ENCODE measurements around the gene SPATA33. TPM values are rescaled to one million over a fixed set of nuclear protein-coding genes. Genes with fewer than 3 reads are reported as not detected.

The SPATA33 gene
- total and polyA plus RNA-seq, 2 experiments from 2014 or later: 2.7 to 7.5 TPM

DNA sequence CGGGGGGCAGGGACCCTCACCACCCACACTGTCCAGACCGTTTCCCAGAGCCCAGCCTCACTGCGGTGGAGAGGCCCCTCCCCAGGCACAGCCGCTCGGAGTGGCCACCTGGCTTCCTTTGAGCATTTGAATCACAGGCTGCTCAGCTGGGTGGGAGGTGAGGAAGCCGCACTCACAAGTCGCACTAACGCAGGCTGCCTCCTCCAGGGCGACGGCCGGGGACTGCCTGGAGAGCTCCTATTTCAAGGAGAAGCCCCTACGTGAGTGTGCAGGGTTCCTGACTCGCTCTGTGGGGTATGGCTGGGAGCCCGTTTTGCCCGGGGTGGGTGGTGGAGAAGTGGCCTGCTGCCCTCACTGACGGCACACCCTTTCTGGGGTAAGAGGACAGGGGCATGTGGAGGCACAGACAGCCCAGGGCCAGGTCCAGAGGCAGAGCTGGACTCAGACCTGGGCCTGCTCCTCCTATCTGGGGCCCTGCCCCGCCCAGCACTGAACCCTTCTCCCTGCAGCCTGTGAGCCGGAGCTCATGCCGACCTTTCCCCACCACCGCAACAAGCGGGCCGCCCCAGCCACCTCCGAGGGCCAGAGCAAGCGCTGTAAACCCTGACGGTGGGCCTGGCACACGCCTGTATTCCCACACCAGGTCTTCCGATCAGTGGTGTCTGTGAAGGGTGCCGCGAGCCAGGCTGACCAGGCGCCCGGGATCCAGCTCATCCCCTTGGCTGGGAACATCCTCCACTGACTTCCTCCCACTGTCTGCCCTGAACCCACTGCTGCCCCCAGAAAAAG is 37.6 kb downstream of the SPATA33 start:
- no peaks in the 10 kb centered on the region for H3K9me3 ChIP-seq (ENCODE audit: low read depth)
- no peak overlapping the region for H3K4me2 ChIP-seq (ENCODE audit: unreplicated experiment)
- H3K36me3 ChIP-seq (ENCODE audit: low read depth): peaks cover 3% of the 10 kb centered on the region; the same call in 1 of the 2 replicates
- no peak for TF ChIP-seq EZH2 (IDR thresholded peaks at IDR 0.05; ENCODE audit: insufficient read depth, poor library complexity, severe bottlenecking)
- TF ChIP-seq EZH2phosphoT487 (IDR thresholded peaks at IDR 0.05; ENCODE audit: insufficient read depth, low read depth): no peak
- 86 to 92% methylated on average over 28 to 31 of the region's 31 CpGs for WGBS, 2 experiments (ENCODE audit: low coverage in 1 of 2, low lambda C conversion rate in 2 of 2, missing lambda C conversion rate in 2 of 2)
- H4K20me1 ChIP-seq (ENCODE audit: insufficient read depth): no peaks in the 10 kb centered on the region
- 0 out of 2 replicates have a peak, but pooled peaks cover 4% of the 10 kb centered on the region for H3F3A ChIP-seq (ENCODE audit: insufficient read depth)
- no peak overlapping the region for H3K27ac ChIP-seq
- no peak overlapping the region for H2AFZ ChIP-seq
- in situ Hi-C loops (cut with MboI): no loop called here
- H3K4me3 ChIP-seq: no peak overlapping the region
- H3K9ac ChIP-seq: no peak overlapping the region
- H3K9me2 ChIP-seq (ENCODE audit: insufficient read depth): no peaks in the 10 kb centered on the region
- no peaks in the 10 kb centered on the region for H3K27me3 ChIP-seq (replicated peaks; ENCODE audit: insufficient read depth)
- H3K79me2 ChIP-seq (ENCODE audit: insufficient read depth): no peaks in the 10 kb centered on the region
- peaks cover under 1% of the 10 kb centered on the region; the same call in 1 of the 2 replicates for H3K4me1 ChIP-seq (ENCODE audit: insufficient read depth)
- no peak for DNase-seq

GRCh38 chr16:89695875-89696669 is 38.4 kb downstream of the SPATA33 start:
- Histone ChIP-seq H3K9me2 (ENCODE audit: insufficient read depth) (no peaks in the 10 kb centered on the region), H3K27ac (no peak overlapping the region), H3K4me1 (ENCODE audit: insufficient read depth) (peaks cover 6% of the 10 kb centered on the region), H3K79me2 (ENCODE audit: insufficient read depth) (no peaks in the 10 kb centered on the region), H4K20me1 (ENCODE audit: insufficient read depth) (no peaks in the 10 kb centered on the region), H3K36me3 (ENCODE audit: low read depth) (peaks cover 3% of the 10 kb centered on the region; the same call in 1 of the 2 replicates), H3F3A (ENCODE audit: insufficient read depth) (0 out of 2 replicates have a peak, but pooled peaks cover 4% of the 10 kb centered on the region), H2AFZ (no peak overlapping the region), H3K4me3 (no peak overlapping the region), H3K4me2 (ENCODE audit: unreplicated experiment) (no peak overlapping the region), H3K27me3 (replicated peaks; ENCODE audit: insufficient read depth) (no peaks in the 10 kb centered on the region), H3K9ac (no peak overlapping the region), H3K9me3 (ENCODE audit: low read depth) (no peaks in the 10 kb centered on the region)
- TF ChIP-seq EZH2 (IDR thresholded peaks at IDR 0.05; ENCODE audit: insufficient read depth, poor library complexity, severe bottlenecking): no peak
- no peak for TF ChIP-seq EZH2phosphoT487 (IDR thresholded peaks at IDR 0.05; ENCODE audit: insufficient read depth, low read depth)
- DNase-seq: no peak
- in situ Hi-C loops (cut with MboI): no loop called here
- WGBS, 2 experiments (ENCODE audit: low coverage in 1 of 2, low lambda C conversion rate in 2 of 2, missing lambda C conversion rate in 2 of 2): 86% methylated on average over 21 to 25 of the region's 25 CpGs

DNA sequence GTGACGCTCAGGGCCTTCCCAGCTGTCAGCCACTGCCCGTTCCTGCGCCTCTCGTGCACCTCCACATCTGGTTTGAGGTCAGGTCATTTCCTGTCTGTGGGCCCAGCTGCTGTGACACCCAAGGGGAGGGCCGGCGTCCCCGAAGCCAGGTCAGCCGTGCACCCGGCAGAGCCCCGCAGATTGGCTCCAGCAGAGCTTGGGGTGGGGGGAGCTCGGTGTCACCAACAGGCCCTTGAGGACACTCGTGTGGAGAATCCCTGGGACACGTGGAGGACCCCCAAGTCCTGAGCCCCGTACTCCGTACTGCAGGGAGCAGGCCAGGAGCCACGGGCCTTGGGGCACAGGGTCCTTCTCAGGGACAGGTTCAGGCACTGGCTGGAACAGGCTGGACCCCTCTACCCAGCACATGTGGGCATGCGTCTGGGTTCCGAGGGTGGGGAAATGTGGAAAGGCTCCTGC is 39.1 kb downstream of the SPATA33 start:
- H3K4me2 ChIP-seq (ENCODE audit: unreplicated experiment): no peak overlapping the region
- H3K4me3 ChIP-seq: no peak overlapping the region
- 0 out of 2 replicates have a peak, but pooled peaks cover 4% of the 10 kb centered on the region for H3F3A ChIP-seq (ENCODE audit: insufficient read depth)
- H3K9me2 ChIP-seq (ENCODE audit: insufficient read depth): no peaks in the 10 kb centered on the region
- H3K27me3 ChIP-seq (replicated peaks; ENCODE audit: insufficient read depth): no peaks in the 10 kb centered on the region
- H3K4me1 ChIP-seq (ENCODE audit: insufficient read depth): peaks cover 6% of the 10 kb centered on the region
- no peak for TF ChIP-seq EZH2phosphoT487 (IDR thresholded peaks at IDR 0.05; ENCODE audit: insufficient read depth, low read depth)
- no peak for TF ChIP-seq EZH2 (IDR thresholded peaks at IDR 0.05; ENCODE audit: insufficient read depth, poor library complexity, severe bottlenecking)
- no peaks in the 10 kb centered on the region for H3K79me2 ChIP-seq (ENCODE audit: insufficient read depth)
- H3K9me3 ChIP-seq (ENCODE audit: low read depth): no peaks in the 10 kb centered on the region
- H3K9ac ChIP-seq: no peak overlapping the region
- H2AFZ ChIP-seq: no peak overlapping the region
- no peaks in the 10 kb centered on the region for H4K20me1 ChIP-seq (ENCODE audit: insufficient read depth)
- 83 to 87% methylated on average over 16 of the region's 18 CpGs for WGBS, 2 experiments (ENCODE audit: low coverage in 1 of 2, low lambda C conversion rate in 2 of 2, missing lambda C conversion rate in 2 of 2)
- H3K36me3 ChIP-seq (ENCODE audit: low read depth): peaks cover 3% of the 10 kb centered on the region; the same call in 1 of the 2 replicates
- no peak for DNase-seq
- no peak overlapping the region for H3K27ac ChIP-seq
- in situ Hi-C loops (cut with MboI): no loop called here

DNA sequence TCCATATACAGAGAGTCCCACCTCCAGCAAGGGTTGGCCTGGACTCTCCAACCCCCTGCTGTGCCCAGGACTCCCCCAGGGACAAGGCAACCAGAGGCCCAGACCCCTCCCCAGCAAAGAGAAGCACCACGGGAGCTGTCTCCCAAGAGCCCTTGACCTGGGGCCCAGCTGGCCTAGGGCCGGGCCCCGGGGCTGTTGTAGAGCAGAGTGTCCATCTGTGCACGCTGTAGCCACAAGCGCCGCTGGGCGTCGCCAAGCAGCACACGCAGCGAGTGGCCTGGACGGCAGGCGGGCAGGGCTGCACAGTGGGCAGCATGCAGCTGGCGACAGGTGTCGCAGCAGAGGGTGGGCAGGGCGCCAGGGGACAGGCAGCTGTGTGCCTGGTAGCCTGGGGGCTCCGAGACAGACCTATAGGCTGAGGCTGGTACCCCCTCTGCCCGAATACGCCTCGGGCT is 39.6 kb downstream of the SPATA33 start:
- DNase-seq: no peak
- in situ Hi-C loops (cut with MboI): no loop called here
- Histone ChIP-seq H3K27ac (no peak overlapping the region), H3K27me3 (replicated peaks; ENCODE audit: insufficient read depth) (no peaks in the 10 kb centered on the region), H3K79me2 (ENCODE audit: insufficient read depth) (no peaks in the 10 kb centered on the region), H3K9me3 (ENCODE audit: low read depth) (no peaks in the 10 kb centered on the region), H2AFZ (no peak overlapping the region), H3K4me3 (no peak overlapping the region), H3K9ac (no peak overlapping the region), H3F3A (ENCODE audit: insufficient read depth) (0 out of 2 replicates have a peak, but pooled peaks cover 4% of the 10 kb centered on the region), H4K20me1 (ENCODE audit: insufficient read depth) (no peaks in the 10 kb centered on the region), H3K9me2 (ENCODE audit: insufficient read depth) (no peaks in the 10 kb centered on the region), H3K36me3 (ENCODE audit: low read depth) (peaks cover 3% of the 10 kb centered on the region; the same call in 1 of the 2 replicates), H3K4me1 (ENCODE audit: insufficient read depth) (peaks cover 6% of the 10 kb centered on the region), H3K4me2 (ENCODE audit: unreplicated experiment) (no peak overlapping the region)
- no peak for TF ChIP-seq EZH2 (IDR thresholded peaks at IDR 0.05; ENCODE audit: insufficient read depth, poor library complexity, severe bottlenecking)
- WGBS, 2 experiments (ENCODE audit: low coverage in 1 of 2, low lambda C conversion rate in 2 of 2, missing lambda C conversion rate in 2 of 2): 89 to 92% methylated on average over 16 to 19 of the region's 19 CpGs

All from GM23248 (cell line).